ENCODE measurements around the gene MTR.

The MTR gene

DNA sequence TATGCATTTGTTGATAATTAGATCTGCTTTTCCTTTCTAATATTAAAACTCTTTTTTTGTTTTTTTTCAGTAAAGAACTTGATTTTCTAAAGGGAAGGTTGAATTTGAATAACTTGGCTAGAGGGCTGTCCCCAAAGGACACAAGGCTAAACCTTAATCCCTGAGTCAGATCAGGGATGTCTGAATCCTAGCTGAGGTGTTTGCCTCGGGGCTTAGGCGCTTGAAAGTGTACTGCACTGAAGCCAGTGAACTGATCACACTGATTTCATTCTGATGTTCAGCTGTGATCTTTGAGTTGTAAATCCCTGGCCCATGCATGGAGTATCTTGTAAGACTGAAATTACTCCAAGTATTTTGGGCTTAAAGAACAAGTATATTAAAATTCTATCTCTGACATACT is 42.8 kb downstream of the MTR start:
- TF ChIP-seq CTCF (IDR thresholded peaks at IDR 0.05; ENCODE audit: extremely low read depth, missing control alignments) = no peak
- no peak for DNase-seq (ENCODE audit: low spot score)

DNA sequence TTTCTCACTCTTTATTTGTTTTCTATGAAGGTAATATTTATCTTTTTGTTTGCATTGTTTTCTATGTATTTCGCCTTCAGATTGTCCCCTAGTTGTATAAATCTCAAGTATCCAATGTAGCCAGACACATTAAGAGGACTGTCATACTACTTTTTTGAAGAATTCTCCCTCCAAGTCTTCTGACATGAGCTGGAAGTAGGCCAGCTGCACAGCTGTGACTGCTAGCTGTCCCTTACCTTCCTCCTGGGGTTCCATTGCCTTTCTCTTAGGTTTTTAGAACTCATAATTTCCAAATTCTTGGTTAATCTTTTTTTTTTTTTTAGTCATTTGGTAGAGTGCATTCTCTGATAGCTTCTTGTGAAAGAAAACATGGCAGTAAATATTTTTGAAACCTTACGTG is 46.2 kb downstream of the MTR start:
- no peak for DNase-seq (ENCODE audit: low spot score)
- no peak for TF ChIP-seq CTCF (IDR thresholded peaks at IDR 0.05; ENCODE audit: extremely low read depth, missing control alignments)

GRCh38 chr1:236844499-236845271 is 49.6 kb downstream of the MTR start:
- TF ChIP-seq CTCF (IDR thresholded peaks at IDR 0.05; ENCODE audit: extremely low read depth, missing control alignments) = no peak
- no peak for DNase-seq (ENCODE audit: low spot score)

- DNase-seq (ENCODE audit: low spot score) = no peak
- TF ChIP-seq CTCF (IDR thresholded peaks at IDR 0.05; ENCODE audit: extremely low read depth, missing control alignments) = no peak
These were observed 50.7 kb downstream of the MTR start for GRCh38 chr1:236845830-236846229.

GRCh38 chr1:236848274-236848923 is 53.3 kb downstream of the MTR start:
- no peak for TF ChIP-seq CTCF (IDR thresholded peaks at IDR 0.05; ENCODE audit: extremely low read depth, missing control alignments)
- DNase-seq (ENCODE audit: low spot score) = no peak

DNA sequence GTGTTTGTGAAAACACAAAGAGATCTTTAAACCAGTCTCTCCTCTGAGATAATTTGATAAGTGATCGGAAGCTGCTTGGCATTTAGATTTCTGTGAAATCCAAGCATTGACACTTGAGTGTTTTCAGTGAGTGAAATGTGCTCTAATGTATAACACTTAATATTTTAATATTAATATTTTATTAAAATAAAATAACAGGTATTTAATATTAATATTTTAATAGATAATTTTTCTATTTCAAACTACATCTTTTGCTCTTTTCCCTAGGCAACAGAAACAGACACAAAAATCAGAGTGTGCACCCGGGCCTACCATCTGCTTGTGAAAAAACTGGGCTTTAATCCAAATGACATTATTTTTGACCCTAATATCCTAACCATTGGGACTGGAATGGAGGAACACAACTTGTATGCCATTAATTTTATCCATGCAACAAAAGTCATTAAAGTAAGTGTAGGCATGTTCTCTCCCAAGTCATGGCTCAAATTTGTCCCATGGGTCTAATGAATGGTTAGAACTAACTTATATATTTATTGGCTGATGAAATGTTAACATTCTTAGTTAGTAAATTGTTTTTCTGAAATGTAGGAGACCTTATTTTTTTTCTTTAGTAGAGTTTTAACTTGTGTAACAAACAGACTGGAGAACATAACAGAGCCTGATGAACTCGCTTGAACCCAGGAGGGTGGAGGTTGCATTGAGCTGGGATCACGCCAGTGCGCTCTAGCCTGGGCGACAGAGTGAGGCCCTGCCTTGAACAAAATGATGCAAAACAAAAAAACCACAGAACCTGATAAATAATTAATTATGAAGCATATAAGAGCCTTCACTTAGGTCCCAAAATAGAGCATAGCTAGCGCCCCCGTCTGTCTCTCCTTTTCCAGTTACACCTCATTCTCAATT is 55.2 kb downstream of the MTR start:
- DNase-seq (ENCODE audit: low spot score) = no peak
- no peak for TF ChIP-seq CTCF (IDR thresholded peaks at IDR 0.05; ENCODE audit: extremely low read depth, missing control alignments)

DNA sequence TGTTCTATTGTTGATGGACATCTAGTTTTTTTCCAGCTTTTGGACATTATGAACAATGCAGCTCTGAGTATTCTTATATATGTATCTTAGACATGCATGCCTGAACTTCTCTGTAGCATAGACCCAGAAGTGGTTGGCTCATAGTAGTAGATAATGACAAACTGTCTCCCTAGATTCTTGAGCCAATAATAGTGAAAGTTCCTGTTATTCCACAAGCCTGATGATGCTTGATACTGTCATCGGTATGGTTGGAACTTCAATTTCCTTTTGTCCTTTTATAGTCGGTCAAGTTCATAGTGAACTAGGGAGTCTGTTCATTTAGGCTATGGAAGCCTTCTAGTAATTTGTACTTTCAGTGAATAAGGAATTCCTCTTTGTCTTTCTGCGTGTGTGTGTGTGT is 56.8 kb downstream of the MTR start:
- no peak for TF ChIP-seq CTCF (IDR thresholded peaks at IDR 0.05; ENCODE audit: extremely low read depth, missing control alignments)
- no peak for DNase-seq (ENCODE audit: low spot score)
